A172 (cell line): Measurements from ENCODE around the gene TMEM50A. TPM values are rescaled to one million over a fixed set of nuclear protein-coding genes. Genes with fewer than 3 reads are reported as not detected.
"Not testable (repeated sequence)": the region's sequence is repeated elsewhere in the genome, so short reads cannot be mapped to it uniquely, and the experiment has no call there.

Experiments used
- DNase-seq: peaks from one replicate; pipeline ENCODE4 v3.0.0-alpha.2; 2015; ENCODE audit warnings: low spot score
- total RNA-seq: library from RNA; depleted of rRNA; stranded (reverse); fragments of >200 nt; shearing (Covaris generic); gene quantifications from 2 replicates; pipeline ENCODE4 v1.2.3, GENCODE V29; 2014; rRNA removed

The TMEM50A gene
- total RNA-seq, 1 experiment from 2014 or later = 78.7 TPM

DNA sequence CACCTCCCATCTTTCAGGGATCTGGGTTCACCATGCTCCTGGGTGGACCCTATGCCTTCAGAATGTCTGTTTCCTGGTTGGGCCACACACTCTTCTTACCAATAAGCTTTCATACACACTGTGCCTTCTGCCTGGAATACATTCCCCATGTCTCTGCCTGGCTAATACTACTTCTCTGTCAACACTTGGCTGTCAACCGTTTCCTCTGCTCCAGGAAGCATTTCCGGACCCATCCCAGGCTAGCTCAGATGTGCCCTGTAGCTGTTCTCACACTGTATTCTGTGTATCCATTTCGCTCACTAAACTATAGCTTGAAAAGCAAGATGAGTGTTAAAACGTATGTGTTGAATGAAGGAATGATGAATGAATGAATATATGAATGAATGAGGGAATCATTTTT is 49.0 kb downstream of the TMEM50A start:
- not testable (repeated sequence) for DNase-seq

DNA sequence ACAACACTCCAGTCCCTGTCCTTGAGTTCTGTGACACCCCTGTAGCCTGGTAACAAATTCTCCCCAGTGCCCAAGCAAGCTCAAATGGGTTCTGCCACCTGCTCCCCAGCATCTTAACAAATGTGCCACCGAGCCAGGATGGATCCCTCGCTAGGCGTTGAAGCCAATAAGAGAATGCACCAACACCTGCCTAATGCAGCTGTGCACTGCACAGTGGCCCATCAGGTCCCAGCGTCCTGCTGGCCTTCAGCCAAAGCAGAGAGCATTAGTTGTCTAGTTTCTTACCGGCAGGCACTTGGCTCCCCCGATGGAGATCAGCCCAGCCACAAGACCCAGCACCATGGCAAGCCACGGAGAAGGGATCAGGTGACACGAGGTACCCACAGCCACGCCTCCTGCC is 50.6 kb downstream of the TMEM50A start:
- not testable (repeated sequence) for DNase-seq

DNA sequence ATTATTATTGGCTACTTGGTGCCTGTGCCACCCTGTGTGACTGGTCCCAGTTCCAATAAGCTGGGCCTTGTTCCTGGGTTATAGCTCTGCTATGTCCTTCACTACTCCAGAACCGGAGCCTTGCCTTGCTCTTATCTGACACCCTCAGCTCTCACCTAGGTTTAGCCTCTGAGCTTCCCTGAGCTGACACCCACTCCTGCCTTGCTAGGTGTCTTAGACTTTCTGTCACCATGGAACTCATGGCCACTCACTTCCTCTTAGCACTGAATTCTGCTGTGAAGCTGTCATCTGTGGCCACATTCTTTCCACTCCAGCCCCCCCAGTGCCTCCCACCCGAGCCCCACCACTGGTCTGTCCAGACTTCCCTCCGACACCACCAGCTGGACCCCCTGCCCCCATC is 51.6 kb downstream of the TMEM50A start:
- DNase-seq = not testable (repeated sequence)

GRCh38 chr1:25392841-25393240 is 54.7 kb downstream of the TMEM50A start:
- no peak for DNase-seq

DNA sequence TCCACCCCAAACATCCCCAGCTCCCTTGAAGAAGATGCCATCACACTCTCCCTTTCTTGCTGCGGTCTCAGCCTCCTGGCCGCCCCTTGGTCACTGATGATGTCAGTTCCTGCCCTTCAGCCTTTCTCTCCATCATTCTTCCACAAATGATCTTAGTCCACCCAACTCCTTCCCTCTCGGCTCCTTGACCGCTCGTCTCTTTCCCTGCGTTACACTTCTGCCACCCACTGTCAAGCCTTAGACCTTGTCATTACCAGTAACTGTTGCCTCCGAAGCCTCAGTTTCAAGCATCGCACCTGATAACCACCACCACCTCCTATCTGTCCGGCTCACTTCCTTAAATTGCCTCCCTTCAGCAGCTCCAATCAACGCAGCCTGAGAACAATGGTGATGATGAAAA is 59.4 kb downstream of the TMEM50A start:
- not testable (repeated sequence) for DNase-seq

DNA sequence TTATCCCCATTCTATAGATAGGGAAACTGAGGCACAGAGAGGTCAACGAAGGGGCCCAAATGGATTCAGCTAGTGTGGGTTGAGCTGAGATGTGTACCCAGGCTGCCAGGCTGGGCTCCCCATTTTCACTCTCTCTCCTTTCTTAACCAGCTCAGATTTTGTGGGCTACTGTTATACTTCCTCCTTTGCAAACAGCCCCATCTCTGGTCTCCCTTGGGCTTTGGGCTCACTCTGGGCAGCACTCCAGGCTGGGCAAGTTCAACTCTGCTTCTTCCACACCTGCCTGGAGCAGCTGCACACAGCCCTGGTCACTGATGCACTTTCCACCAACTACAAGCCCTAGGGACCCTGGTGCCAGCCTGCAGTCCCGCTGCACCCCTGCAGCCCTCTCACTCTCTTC is 59.9 kb downstream of the TMEM50A start:
- not testable (repeated sequence) for DNase-seq

DNA sequence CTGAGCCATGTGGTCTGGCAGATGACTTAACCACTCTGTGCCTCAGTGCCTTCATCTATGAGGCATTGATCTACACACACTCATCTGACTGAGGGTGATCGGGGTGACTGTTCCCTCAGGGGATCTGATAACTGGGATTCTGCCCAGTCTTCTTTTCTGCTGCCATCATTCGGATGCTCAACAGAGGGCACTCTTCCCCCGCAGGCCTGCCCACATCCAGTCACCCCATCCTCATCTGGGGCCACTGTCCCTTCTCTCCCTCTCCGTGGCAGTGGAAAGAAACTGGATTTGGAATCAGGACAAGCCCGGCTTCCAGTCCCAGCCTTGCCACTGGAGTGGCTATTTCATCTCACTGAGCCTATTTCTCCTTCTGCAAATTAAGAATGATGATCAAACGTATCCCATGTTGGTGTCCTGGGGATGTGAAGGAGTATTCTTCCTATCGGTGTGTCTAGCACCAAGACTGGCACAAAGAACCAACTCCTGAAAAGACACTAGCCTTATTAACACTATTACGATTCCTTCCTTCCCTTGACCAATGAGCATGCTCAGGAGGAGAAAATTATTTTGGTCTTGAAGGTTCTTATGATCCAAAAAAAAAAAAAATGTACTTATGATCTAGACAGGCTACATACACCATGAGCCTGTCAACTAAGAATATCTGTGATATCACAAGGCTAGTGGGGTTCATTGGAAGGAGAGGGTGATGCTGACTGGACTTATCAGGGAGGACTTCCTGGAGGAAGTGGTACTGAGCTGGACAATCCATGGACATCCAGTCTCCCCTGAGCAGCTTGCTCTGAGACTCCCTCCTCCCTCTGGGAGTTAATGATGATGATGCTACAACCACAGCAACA is 65.0 kb downstream of the TMEM50A start:
- DNase-seq = not testable (repeated sequence)

DNA sequence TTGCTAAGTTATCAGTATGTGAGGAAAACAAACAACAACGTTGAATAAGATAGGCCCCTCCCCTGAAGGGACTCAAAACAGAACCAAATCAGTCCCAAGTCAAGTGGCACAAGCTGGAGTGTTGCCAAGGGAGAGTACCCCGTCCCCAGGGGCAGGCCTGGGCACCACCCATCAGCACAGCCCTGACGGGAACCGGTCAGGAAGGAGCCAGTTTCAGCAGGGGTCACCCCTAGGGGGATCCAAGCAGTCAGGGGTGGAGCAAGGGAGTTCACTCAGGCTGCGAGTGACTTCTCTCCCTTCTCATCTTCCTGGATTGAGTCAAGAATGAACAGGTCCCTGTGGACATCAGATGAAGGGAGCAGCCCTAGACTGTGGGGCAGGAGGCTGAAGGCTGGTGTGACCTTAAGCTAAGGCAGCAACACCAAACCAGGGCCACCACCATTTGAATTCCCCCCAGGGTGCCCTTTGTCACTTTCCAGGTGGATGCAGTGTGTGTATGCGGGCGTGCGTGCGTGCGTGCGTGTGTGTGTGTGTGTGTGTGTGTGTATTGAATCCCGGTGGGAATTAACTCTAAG is 67.7 kb downstream of the TMEM50A start:
- DNase-seq = not testable (repeated sequence)

DNA sequence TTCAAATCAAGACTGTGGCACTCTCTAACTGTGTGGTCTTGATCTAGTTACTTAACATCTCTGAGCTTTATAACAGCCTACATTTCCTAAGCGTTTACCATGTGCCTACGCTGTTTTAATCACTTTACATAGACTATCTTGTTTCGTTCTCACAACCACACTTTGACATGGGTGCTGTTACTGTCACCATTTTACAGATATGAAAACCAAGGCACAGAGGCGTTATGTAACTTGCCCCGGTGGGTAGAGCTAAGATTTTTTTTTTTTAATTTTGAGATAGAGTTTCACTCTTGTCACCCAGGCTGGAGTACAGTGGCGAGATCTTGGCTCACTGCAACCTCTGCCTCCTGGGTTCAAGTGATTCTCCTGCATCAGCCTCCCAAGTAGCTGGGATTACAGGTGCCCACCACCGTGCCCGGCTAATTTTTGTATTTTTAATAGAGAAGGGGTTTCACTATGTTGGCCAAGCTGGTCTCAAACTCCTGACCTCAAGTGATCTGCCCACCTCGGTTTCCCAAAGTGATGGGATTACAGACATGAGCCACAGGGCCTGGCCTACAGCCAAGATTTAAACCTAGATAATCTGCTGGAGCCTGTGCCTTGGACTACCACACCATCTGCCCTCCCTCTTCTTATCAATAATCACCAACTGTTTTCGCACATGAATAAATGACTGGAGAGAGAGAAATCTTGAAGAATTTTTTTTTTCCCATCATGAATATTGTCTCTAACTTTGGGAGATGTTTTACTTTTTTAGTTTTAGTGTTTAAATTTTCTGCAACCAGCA is 71.7 kb downstream of the TMEM50A start:
- not testable (repeated sequence) for DNase-seq

Other genes starting within 250 kb of the TMEM50A start
- 59.0 and 85.0 TPM in 2 replicates for gene SYF2, start 105.8 kb upstream of the TMEM50A start, total RNA-seq
- gene RSRP1, start 90.9 kb upstream of the TMEM50A start, total RNA-seq = 22.4 and 29.8 TPM in 2 replicates
- not detected in 2 replicates for gene RHD, start 65.8 kb upstream of the TMEM50A start, total RNA-seq
- 0.38 TPM in 1 of 2 replicates, not detected in the other for gene RHCE, start 82.5 kb downstream of the TMEM50A start, total RNA-seq
- gene MACO1, start 92.6 kb downstream of the TMEM50A start, total RNA-seq = 12.4 and 12.6 TPM in 2 replicates
- gene LDLRAP1, start 205.3 kb downstream of the TMEM50A start, total RNA-seq = 8.0 and 12.7 TPM in 2 replicates